ENCODE measurements around the gene MYOD1.

MYOD1 gene

GRCh38 chr11:17738151-17738973, 19.0 kb downstream of the MYOD1 start:
- no peak overlapping the region for H3K4me3 ChIP-seq (ENCODE audit: control insufficient read depth in 1 of 7, extremely low read depth in 1 of 7, insufficient read depth in 4 of 7, low read depth in 2 of 7, low read length in 6 of 7)
- ChIA-PET CTCF (interaction anchor here (0.6 to 2.2 kb wide), 2 partner anchors 8 to 137 kb away, joined by 3 to 17 read pairs; no protein-coding TSS in a partner anchor), POLR2A (no interaction called here)
- WGBS (ENCODE audit: insufficient coverage) = 25% methylated on average over 4 of the region's 10 CpGs
- no peaks in the 10 kb centered on the region for H3K36me3 ChIP-seq (ENCODE audit: control insufficient read depth in 4 of 4, insufficient read depth in 4 of 4, low read length in 3 of 4)
- H3K27ac ChIP-seq (ENCODE audit: insufficient read depth in 1 of 2, low read depth in 1 of 2, low read length in 2 of 2, poor library complexity in 1 of 2, severe bottlenecking in 2 of 2) = no peak overlapping the region
- H3K27me3 ChIP-seq (replicated peaks in 2 of 5; ENCODE audit: control insufficient read depth in 4 of 5, insufficient read depth in 5 of 5, low read length in 4 of 5) = peaks cover 0 to 85% (median 29%) of the 10 kb centered on the region in 5 experiments
- H3K4me1 ChIP-seq (ENCODE audit: control extremely low read depth in 1 of 4, control insufficient read depth in 4 of 4, insufficient read depth in 4 of 4, low read length in 3 of 4) = peaks cover 0 to 20% (median 8%) of the 10 kb centered on the region in 4 experiments
- H3K9me3 ChIP-seq (ENCODE audit: control extremely low read depth in 1 of 5, control insufficient read depth in 4 of 5, insufficient read depth in 2 of 5, low read depth in 1 of 5, low read length in 4 of 5) = peaks cover 0 to 6% (median 0%) of the 10 kb centered on the region in 5 experiments
- no peak for DNase-seq

- Histone ChIP-seq H3K4me3 (ENCODE audit: control insufficient read depth in 1 of 7, extremely low read depth in 1 of 7, insufficient read depth in 4 of 7, low read depth in 2 of 7, low read length in 6 of 7) (no peak overlapping the region), H3K9me3 (ENCODE audit: control extremely low read depth in 1 of 5, control insufficient read depth in 4 of 5, insufficient read depth in 2 of 5, low read depth in 1 of 5, low read length in 4 of 5) (peaks cover 0 to 6% (median 0%) of the 10 kb centered on the region in 5 experiments), H3K27me3 (replicated peaks in 2 of 5; ENCODE audit: control insufficient read depth in 4 of 5, insufficient read depth in 5 of 5, low read length in 4 of 5) (peaks cover 0 to 78% (median 21%) of the 10 kb centered on the region in 5 experiments), H3K36me3 (ENCODE audit: control insufficient read depth in 4 of 4, insufficient read depth in 4 of 4, low read length in 3 of 4) (no peaks in the 10 kb centered on the region), H3K27ac (ENCODE audit: insufficient read depth in 1 of 2, low read depth in 1 of 2, low read length in 2 of 2, poor library complexity in 1 of 2, severe bottlenecking in 2 of 2) (no peak overlapping the region), H3K4me1 (ENCODE audit: control extremely low read depth in 1 of 4, control insufficient read depth in 4 of 4, insufficient read depth in 4 of 4, low read length in 3 of 4) (peaks cover 0 to 10% (median 2%) of the 10 kb centered on the region in 4 experiments)
- DNase-seq = no peak
- POLR2A ChIA-PET = no interaction called here
- 42% methylated on average over 5 of the region's 6 CpGs for WGBS (ENCODE audit: insufficient coverage)
- CTCF ChIA-PET = interaction anchor here (1.4 to 2.2 kb wide), 2 partner anchors 10 to 241 kb away, joined by 3 to 17 read pairs; no protein-coding TSS in a partner anchor
Observed at GRCh38 chr11:17739945-17740338, 20.6 kb downstream of the MYOD1 start.

DNA sequence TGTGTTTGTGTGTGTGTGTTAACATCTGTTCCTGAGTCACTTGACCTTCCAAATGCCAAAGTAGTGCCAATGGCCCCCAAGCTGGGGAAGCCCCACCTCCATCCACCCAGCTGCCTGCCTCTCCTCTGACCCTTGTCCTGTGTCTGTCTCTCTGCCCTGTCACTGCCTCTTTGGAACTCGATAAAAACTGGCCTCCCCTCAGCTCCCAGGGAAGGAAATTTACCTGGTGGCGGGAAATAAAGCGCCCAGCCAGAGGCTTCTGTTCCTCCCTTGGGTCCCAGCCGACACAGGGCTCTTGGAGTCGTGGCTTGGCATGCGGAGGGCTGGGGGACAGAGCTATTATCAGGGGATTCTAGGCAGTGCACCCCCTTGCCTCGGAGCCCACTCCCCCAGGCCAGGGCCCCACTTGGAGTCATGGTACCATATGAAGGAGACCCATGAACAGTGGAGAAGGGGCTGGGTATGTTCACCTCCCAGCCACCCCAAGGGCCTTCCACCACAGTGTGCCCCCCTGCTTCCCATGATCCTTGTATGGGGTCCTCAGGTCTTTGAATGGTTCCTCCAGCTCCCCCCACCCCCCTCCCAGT, 21.4 kb downstream of the MYOD1 start:
- POLR2A ChIA-PET = no interaction called here
- H3K36me3 ChIP-seq (ENCODE audit: control insufficient read depth in 4 of 4, insufficient read depth in 4 of 4, low read length in 3 of 4) = no peaks in the 10 kb centered on the region
- H3K4me3 ChIP-seq (ENCODE audit: control insufficient read depth in 1 of 7, extremely low read depth in 1 of 7, insufficient read depth in 4 of 7, low read depth in 2 of 7, low read length in 6 of 7) = no peak overlapping the region
- H3K4me1 ChIP-seq (ENCODE audit: control extremely low read depth in 1 of 4, control insufficient read depth in 4 of 4, insufficient read depth in 4 of 4, low read length in 3 of 4) = peaks cover 0 to 4% (median 0%) of the 10 kb centered on the region in 4 experiments
- H3K27me3 ChIP-seq (replicated peaks in 2 of 5; ENCODE audit: control insufficient read depth in 4 of 5, insufficient read depth in 5 of 5, low read length in 4 of 5) = peaks cover 0 to 74% (median 21%) of the 10 kb centered on the region in 5 experiments
- no peak for DNase-seq
- peaks cover 0 to 6% (median 0%) of the 10 kb centered on the region in 5 experiments for H3K9me3 ChIP-seq (ENCODE audit: control extremely low read depth in 1 of 5, control insufficient read depth in 4 of 5, insufficient read depth in 2 of 5, low read depth in 1 of 5, low read length in 4 of 5)
- 78% methylated on average over 7 of the region's 7 CpGs for WGBS (ENCODE audit: insufficient coverage)
- no peak overlapping the region for H3K27ac ChIP-seq (ENCODE audit: insufficient read depth in 1 of 2, low read depth in 1 of 2, low read length in 2 of 2, poor library complexity in 1 of 2, severe bottlenecking in 2 of 2)
- CTCF ChIA-PET = interaction anchor here (1.9 to 2.2 kb wide), 2 partner anchors 10 kb away, joined by 6 to 17 read pairs; no protein-coding TSS in a partner anchor

GRCh38 chr11:17741487-17741886, 22.1 kb downstream of the MYOD1 start:
- DNase-seq = no peak
- peaks cover 0 to 66% (median 19%) of the 10 kb centered on the region in 5 experiments for H3K27me3 ChIP-seq (replicated peaks in 2 of 5; ENCODE audit: control insufficient read depth in 4 of 5, insufficient read depth in 5 of 5, low read length in 4 of 5)
- no peaks in the 10 kb centered on the region for H3K9me3 ChIP-seq (ENCODE audit: control extremely low read depth in 1 of 5, control insufficient read depth in 4 of 5, insufficient read depth in 2 of 5, low read depth in 1 of 5, low read length in 4 of 5)
- WGBS (ENCODE audit: insufficient coverage) = 95% methylated on average over 7 of the region's 10 CpGs
- no peaks in the 10 kb centered on the region for H3K36me3 ChIP-seq (ENCODE audit: control insufficient read depth in 4 of 4, insufficient read depth in 4 of 4, low read length in 3 of 4)
- ChIA-PET POLR2A (no interaction called here), CTCF (interaction anchor here (1.9 kb wide), 1 partner anchor 10 kb away, joined by 6 read pairs; no protein-coding TSS in a partner anchor)
- no peak overlapping the region for H3K4me3 ChIP-seq (ENCODE audit: control insufficient read depth in 1 of 7, extremely low read depth in 1 of 7, insufficient read depth in 4 of 7, low read depth in 2 of 7, low read length in 6 of 7)
- H3K27ac ChIP-seq (ENCODE audit: insufficient read depth in 1 of 2, low read depth in 1 of 2, low read length in 2 of 2, poor library complexity in 1 of 2, severe bottlenecking in 2 of 2) = no peak overlapping the region
- H3K4me1 ChIP-seq (ENCODE audit: control extremely low read depth in 1 of 4, control insufficient read depth in 4 of 4, insufficient read depth in 4 of 4, low read length in 3 of 4) = no peaks in the 10 kb centered on the region

DNA sequence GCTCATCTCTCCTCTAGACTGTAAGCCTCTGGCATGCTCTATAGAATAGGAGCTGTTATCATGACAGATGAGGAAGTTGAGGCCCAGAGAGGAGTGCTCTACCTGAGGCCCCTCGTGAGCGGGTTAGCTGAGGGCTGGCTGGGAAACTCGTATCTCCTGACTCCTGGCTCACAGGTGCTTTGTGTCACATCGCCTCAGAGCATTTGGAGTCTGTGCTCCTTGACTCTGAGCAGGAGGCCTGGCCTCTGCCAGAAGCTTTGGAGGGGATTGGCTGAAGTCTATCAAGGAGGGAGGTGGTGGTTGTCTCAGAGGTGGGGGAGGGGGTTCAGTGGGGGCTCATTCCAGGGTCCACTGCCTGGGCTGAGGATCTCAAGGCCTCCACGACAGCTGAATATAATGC, 22.6 kb downstream of the MYOD1 start:
- no peak overlapping the region for H3K27ac ChIP-seq (ENCODE audit: insufficient read depth in 1 of 2, low read depth in 1 of 2, low read length in 2 of 2, poor library complexity in 1 of 2, severe bottlenecking in 2 of 2)
- 91% methylated on average over 4 of the region's 5 CpGs for WGBS (ENCODE audit: insufficient coverage)
- CTCF ChIA-PET = interaction anchor here (1.4 to 1.9 kb wide), 2 partner anchors 11 to 13 kb away, joined by 4 to 6 read pairs; no protein-coding TSS in a partner anchor
- H3K9me3 ChIP-seq (ENCODE audit: control extremely low read depth in 1 of 5, control insufficient read depth in 4 of 5, insufficient read depth in 2 of 5, low read depth in 1 of 5, low read length in 4 of 5) = no peaks in the 10 kb centered on the region
- H3K4me1 ChIP-seq (ENCODE audit: control extremely low read depth in 1 of 4, control insufficient read depth in 4 of 4, insufficient read depth in 4 of 4, low read length in 3 of 4) = no peaks in the 10 kb centered on the region
- H3K36me3 ChIP-seq (ENCODE audit: control insufficient read depth in 4 of 4, insufficient read depth in 4 of 4, low read length in 3 of 4) = no peaks in the 10 kb centered on the region
- peaks cover 0 to 61% (median 16%) of the 10 kb centered on the region in 5 experiments for H3K27me3 ChIP-seq (replicated peaks in 2 of 5; ENCODE audit: control insufficient read depth in 4 of 5, insufficient read depth in 5 of 5, low read length in 4 of 5)
- H3K4me3 ChIP-seq (ENCODE audit: control insufficient read depth in 1 of 7, extremely low read depth in 1 of 7, insufficient read depth in 4 of 7, low read depth in 2 of 7, low read length in 6 of 7) = no peak overlapping the region
- POLR2A ChIA-PET = no interaction called here
- no peak for DNase-seq

DNA sequence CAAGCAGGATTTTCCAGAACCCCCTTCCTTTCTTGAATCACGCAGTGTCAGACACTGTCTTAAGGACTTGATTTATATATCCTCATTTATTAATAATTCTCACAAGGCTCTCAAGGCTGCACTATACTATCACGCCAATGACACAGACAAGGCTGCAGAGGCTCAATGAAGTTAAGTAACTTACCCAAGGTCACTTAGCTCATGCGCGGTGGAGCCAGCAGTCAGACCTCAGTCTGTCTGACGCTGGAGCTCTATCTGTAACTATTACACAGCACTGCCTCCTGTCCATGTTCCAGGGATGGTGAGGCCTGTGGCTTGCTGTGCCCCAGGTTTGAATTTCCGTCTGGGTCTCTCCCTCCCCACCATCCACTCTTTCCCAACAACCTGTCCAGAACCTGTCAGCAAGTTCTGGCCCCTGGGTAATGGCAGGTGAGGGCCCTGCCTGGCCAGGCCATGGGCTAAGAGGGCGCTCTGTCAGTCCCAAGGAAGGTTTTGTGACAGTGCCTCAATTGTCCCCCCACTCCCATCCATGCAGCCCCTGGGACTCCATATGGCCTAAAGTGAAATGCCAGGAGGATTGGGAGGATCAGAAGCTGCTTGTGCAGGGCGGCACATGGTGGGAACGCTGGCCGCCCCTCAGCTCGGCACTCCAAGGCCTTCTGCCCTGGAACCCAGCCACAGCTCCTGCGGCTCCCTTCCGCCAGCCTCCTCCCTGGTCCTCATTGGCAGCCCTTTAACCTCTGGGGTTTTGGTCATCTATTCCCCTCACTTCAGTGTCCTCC, 23.8 kb downstream of the MYOD1 start:
- Histone ChIP-seq H3K4me3 (ENCODE audit: control insufficient read depth in 1 of 7, extremely low read depth in 1 of 7, insufficient read depth in 4 of 7, low read depth in 2 of 7, low read length in 6 of 7) (no peak overlapping the region), H3K27me3 (replicated peaks in 2 of 5; ENCODE audit: control insufficient read depth in 4 of 5, insufficient read depth in 5 of 5, low read length in 4 of 5) (peaks cover 0 to 52% (median 13%) of the 10 kb centered on the region in 5 experiments), H3K9me3 (ENCODE audit: control extremely low read depth in 1 of 5, control insufficient read depth in 4 of 5, insufficient read depth in 2 of 5, low read depth in 1 of 5, low read length in 4 of 5) (no peaks in the 10 kb centered on the region), H3K4me1 (ENCODE audit: control extremely low read depth in 1 of 4, control insufficient read depth in 4 of 4, insufficient read depth in 4 of 4, low read length in 3 of 4) (no peaks in the 10 kb centered on the region), H3K27ac (ENCODE audit: insufficient read depth in 1 of 2, low read depth in 1 of 2, low read length in 2 of 2, poor library complexity in 1 of 2, severe bottlenecking in 2 of 2) (no peak overlapping the region), H3K36me3 (ENCODE audit: control insufficient read depth in 4 of 4, insufficient read depth in 4 of 4, low read length in 3 of 4) (no peaks in the 10 kb centered on the region)
- no peak for DNase-seq
- CTCF ChIA-PET = interaction anchor here (0.6 to 1.9 kb wide), 4 partner anchors 9 to 273 kb away, joined by 4 to 6 read pairs (median 5); partner anchors contain the start of gene KCNC1
- POLR2A ChIA-PET = no interaction called here
- 89% methylated on average over 13 of the region's 13 CpGs for WGBS (ENCODE audit: insufficient coverage)

Data from common myeloid progenitor, CD34-positive (primary cell).